LHCN-M2 (cell line): ENCODE measurements around the gene STRADB. TPM values are rescaled to one million over a fixed set of nuclear protein-coding genes. Genes with fewer than 3 reads are reported as not detected.
"Not testable (repeated sequence)": the region's sequence is repeated elsewhere in the genome, so short reads cannot be mapped to it uniquely, and the experiment has no call there.

Source experiments
- DNase-seq: peaks from one replicate; pipeline ENCODE4 v3.0.0-alpha.2; 2012; ENCODE audit warnings: low read depth
- total RNA-seq: library from RNA; depleted of rRNA; stranded (reverse); fragments of >200 nt; gene quantifications from 2 replicates; pipeline ENCODE4 v1.2.3, GENCODE V29; 2014

Gene STRADB
- total RNA-seq, 1 experiment from 2014 or later: 255 TPM

- DNase-seq: not testable (repeated sequence)
These were observed 21.2 kb upstream of the STRADB start for GRCh38 chr2:201430322-201430721.

- no peak for DNase-seq
These were observed 20.7 kb upstream of the STRADB start for GRCh38 chr2:201430839-201431238.

GRCh38 chr2:201432038-201432620 lies 19.4 kb upstream of the STRADB start:
- peak; percentile 67 for DNase-seq

GRCh38 chr2:201432621-201433393 lies 18.7 kb upstream of the STRADB start:
- peak; percentile 72 for DNase-seq

GRCh38 chr2:201433394-201433995 lies 18.0 kb upstream of the STRADB start:
- DNase-seq: no peak

GRCh38 chr2:201436141-201436540 lies 15.4 kb upstream of the STRADB start:
- DNase-seq: no peak

- DNase-seq: not testable (repeated sequence)
These were observed 12.1 kb upstream of the STRADB start for GRCh38 chr2:201439336-201439922.

GRCh38 chr2:201440182-201440581 lies 11.4 kb upstream of the STRADB start:
- DNase-seq: no peak

GRCh38 chr2:201441409-201441808 lies 10.1 kb upstream of the STRADB start:
- DNase-seq: no peak

- peak; percentile 50 for DNase-seq
These were observed 6.6 kb upstream of the STRADB start for GRCh38 chr2:201444746-201445465.

GRCh38 chr2:201447086-201447485 lies 4.5 kb upstream of the STRADB start:
- DNase-seq: no peak

GRCh38 chr2:201448061-201448460 lies 3.5 kb upstream of the STRADB start:
- DNase-seq: no peak

- no peak for DNase-seq
These were observed 2.8 kb upstream of the STRADB start for GRCh38 chr2:201448701-201449100.

GRCh38 chr2:201450954-201451291 lies 617 bp upstream of the STRADB start:
- DNase-seq: no peak

GRCh38 chr2:201452058-201452921 lies 750 bp downstream of the STRADB start:
- DNase-seq: peak; percentile 47

GRCh38 chr2:201452922-201453643 lies 1.5 kb downstream of the STRADB start:
- DNase-seq: peak; percentile 69

GRCh38 chr2:201458381-201458780 lies 6.8 kb downstream of the STRADB start:
- no peak for DNase-seq

- no peak for DNase-seq
These were observed 9.0 kb downstream of the STRADB start for GRCh38 chr2:201460532-201460931.

- DNase-seq: no peak
These were observed 13.0 kb downstream of the STRADB start for GRCh38 chr2:201464547-201464946.

GRCh38 chr2:201465524-201465971 lies 14.0 kb downstream of the STRADB start:
- peak; percentile 64 for DNase-seq
